Retinal pigment epithelial cell (primary cell): ENCODE results near the gene BACE1-AS.

Experiments
- DNase-seq: peaks from one replicate; pipeline ENCODE4 v3.0.0-alpha.2; 2010; ENCODE audit warnings: low read depth
- H3K4me3 ChIP-seq: 2 replicates; pipeline ENCODE4 v1.5.1; 2011; ENCODE audit warnings: mild to moderate bottlenecking, low read length, control low read depth, moderate library complexity
- TF ChIP-seq, protein P1 (sequence below): conservative IDR thresholded peaks from 2 replicates; pipeline ENCODE4 v1.5.1; 2011; ENCODE audit warnings: low read depth, low read length, control low read depth, inconsistent platforms

Gene BACE1-AS

DNA sequence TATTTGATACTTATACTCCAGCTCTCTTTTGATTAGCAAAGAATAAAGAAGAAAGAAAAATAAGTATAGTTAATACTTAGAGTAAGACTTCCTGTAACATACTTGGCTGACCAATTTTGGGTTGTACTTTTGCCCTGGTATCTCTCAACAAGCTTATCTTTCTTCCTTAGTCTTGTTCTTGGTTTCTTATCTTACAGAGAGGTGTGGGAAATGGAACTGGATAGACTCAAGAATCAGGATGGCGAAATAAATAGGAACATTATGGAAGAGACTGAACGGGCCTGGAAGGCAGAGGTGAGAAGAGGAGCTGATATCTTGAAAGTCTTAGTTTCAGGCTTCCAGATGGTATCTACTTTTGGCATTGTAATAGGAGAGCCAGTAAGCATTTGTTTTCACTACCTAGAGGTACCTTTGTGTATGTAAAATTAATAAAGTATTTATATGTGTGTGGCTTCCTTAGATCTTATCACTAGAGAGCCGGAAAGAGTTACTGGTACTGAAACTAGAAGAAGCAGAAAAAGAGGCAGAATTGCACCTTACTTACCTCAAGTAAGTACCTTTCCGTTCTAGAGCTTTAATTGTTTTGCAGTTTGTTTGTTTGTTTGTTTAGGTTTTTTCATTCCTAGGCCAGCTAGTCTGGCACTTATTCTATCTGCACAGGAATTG is 11.3 kb upstream of the BACE1-AS start:
- TF ChIP-seq, protein P1, sequence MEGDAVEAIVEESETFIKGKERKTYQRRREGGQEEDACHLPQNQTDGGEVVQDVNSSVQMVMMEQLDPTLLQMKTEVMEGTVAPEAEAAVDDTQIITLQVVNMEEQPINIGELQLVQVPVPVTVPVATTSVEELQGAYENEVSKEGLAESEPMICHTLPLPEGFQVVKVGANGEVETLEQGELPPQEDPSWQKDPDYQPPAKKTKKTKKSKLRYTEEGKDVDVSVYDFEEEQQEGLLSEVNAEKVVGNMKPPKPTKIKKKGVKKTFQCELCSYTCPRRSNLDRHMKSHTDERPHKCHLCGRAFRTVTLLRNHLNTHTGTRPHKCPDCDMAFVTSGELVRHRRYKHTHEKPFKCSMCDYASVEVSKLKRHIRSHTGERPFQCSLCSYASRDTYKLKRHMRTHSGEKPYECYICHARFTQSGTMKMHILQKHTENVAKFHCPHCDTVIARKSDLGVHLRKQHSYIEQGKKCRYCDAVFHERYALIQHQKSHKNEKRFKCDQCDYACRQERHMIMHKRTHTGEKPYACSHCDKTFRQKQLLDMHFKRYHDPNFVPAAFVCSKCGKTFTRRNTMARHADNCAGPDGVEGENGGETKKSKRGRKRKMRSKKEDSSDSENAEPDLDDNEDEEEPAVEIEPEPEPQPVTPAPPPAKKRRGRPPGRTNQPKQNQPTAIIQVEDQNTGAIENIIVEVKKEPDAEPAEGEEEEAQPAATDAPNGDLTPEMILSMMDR = no peak
- H3K4me3 ChIP-seq = no peak overlapping the region
- no peak for DNase-seq

DNA sequence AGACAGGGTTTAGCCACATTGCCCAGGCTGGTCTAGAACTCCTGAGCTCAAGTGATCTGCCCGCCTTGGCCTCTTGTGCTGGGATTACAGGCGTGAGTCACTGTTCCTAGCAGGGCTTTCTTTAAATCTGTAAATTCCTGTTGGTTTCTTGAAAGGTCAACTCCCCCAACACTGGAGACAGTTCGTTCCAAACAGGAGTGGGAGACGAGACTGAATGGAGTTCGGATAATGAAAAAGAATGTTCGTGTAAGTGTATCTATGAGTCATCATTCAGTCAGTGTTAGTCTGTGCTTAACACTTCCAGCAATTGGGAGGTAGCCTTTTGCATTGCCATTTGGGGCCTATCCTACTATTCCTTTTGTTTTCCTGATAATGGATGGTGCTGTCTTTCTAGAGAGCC is 10.0 kb upstream of the BACE1-AS start:
- DNase-seq = peak; percentile 88

DNA sequence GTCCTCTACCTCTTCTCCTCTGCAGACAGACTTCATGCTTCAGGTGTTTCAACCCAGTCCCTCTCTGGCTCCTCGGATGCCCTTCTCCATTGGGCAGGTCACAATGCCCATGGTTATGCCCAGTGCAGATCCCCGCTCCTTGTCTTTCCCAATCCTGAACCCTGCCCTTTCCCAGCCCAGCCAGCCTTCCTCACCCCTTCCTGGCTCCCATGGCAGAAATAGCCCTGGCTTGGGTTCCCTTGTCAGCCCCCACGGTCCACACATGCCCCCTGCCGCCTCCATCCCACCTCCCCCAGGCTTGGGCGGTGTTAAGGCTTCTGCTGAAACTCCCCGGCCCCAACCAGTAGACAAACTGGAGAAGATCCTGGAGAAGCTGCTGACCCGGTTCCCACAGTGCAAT is 9.3 kb upstream of the BACE1-AS start:
- no peak overlapping the region for H3K4me3 ChIP-seq
- TF ChIP-seq, protein P1 = no peak
- no peak for DNase-seq

More for the DNA sequence above, 10.0 kb upstream of the BACE1-AS start:
- TF ChIP-seq, protein P1 = no peak
- no peak overlapping the region for H3K4me3 ChIP-seq

DNA sequence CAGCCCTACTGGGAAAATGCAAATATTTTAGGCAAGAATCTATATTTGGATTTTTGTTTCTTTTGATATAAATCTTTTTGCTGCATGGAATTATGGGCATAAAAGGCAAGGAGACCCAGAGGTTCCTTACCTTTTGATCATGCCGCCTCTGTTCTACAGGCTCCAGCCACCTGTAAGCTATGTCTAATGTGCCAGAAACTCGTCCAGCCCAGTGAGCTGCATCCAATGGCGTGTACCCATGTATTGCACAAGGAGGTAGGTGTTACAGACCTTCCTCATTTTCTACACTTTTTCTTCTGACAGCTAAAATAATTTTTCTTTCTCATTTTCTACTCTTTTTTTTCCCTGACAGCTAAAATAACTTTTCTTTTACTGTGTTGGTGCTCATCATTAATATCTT is 8.2 kb upstream of the BACE1-AS start:
- TF ChIP-seq, protein P1 = no peak
- no peak for DNase-seq

DNA sequence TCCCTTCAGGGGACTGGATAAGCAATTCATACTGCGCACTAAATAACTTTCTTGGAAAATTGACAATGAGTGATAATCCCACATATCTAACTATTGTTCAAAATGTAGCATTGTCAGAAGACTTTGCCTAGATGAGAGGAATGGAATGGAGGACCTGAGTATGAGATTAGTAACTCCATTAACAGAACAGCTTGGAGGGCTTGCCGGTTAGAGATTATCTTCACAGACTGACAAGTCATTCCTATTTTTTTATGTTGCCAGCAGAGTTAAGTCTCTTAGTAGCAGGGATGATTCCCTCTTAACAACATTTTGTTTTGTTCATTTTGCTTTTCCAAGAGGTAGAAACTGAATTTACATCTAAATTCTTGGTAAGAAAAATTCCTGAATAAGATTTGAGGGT is 7.1 kb upstream of the BACE1-AS start:
- no peak for DNase-seq
- TF ChIP-seq, protein P1 = no peak
- no peak overlapping the region for H3K4me3 ChIP-seq

More for the DNA sequence above, 8.2 kb upstream of the BACE1-AS start:
- no peak overlapping the region for H3K4me3 ChIP-seq

DNA sequence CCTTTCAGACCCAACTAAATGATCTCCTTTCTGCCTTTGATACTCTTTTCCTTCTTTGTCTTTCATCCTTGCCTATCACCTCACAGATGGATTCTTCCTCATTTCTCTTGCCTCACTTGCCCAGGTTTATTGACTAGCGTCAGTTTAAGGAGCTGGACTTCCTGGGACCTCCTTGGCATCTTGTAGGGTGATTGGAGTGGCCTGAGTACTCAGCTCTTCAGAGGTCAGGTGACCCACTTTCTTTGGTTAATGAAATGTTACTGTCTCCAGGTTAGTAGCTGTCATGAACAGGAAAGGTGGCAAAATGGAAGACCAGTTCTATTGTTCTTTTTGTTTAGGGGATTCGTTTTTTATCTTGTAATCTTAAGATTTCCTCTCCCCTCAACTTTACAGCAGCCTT is 4.6 kb upstream of the BACE1-AS start:
- no peak for DNase-seq
- H3K4me3 ChIP-seq = no peak overlapping the region
- TF ChIP-seq, protein P1 = no peak

DNA sequence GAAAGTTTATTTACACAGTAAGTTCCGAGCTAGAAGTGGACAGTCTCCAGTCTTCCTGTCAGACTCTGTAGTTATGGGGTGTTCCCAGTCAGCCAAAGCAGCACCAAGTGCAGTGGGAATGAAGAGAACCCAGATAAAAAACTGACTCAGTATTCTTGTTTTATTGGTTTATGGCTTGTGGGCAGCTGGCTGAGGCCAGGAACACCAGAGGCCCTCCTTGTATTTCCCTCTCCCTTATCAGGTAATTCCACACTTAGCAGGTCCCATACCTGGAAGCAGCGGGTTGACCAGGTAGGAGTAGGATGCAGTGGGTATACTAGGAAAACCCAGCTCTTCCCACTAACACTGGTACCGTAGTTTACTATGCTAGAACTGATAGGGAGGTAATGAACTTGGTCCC is 3.5 kb upstream of the BACE1-AS start:
- no peak overlapping the region for H3K4me3 ChIP-seq
- DNase-seq = no peak
- TF ChIP-seq, protein P1 = no peak
